HepG2 (cell line): ENCODE data around the gene CCDC86. TPM values are rescaled to one million over a fixed set of nuclear protein-coding genes. Genes with fewer than 3 reads are reported as not detected.

ENCODE experiments used
- ATAC-seq: fragments of 200-7000 bp; cut with Tn5 transposase; 3 replicates; pipeline ENCODE4 v1.9.1; 2020; ENCODE audit warnings: mild to moderate bottlenecking, moderate library complexity
- BruUV-seq: library from RNA; stranded (reverse); fragments of 400-500 nt; replicated peaks from 2 replicates; lab custom pipeline; 2021; lab: Mats Ljungman, UMichigan
- CTCF ChIA-PET: fragments of 300-600 bp; formaldehyde crosslinking; extraction: SDS; loops from one replicate; lab custom pipeline; 2021; ENCODE audit warnings: low total read pairs, inconsistent platforms, low intra/inter-chr PET ratio; lab: Yijun Ruan, JAX
- POLR2A ChIA-PET: fragments of 350-600 bp; sonication (Branson Sonifier 250); formaldehyde crosslinking; loops from one replicate; lab custom pipeline; 2020; ENCODE audit warnings: antibody characterized with exemption, inconsistent platforms; lab: Yijun Ruan, JAX
- DNase-seq: peaks from one replicate; pipeline ENCODE4 v3.0.0-alpha.2; 2015; ENCODE audit warnings: low spot score
- FAIRE-seq: peaks from 3 replicates; lab custom pipeline; 2011; peaks lifted over from hg19 to GRCh38; lab: Jason Lieb, UNC
- H2AFZ ChIP-seq: one replicate; pipeline ENCODE4 v1.6.1; 2011; ENCODE audit warnings: low read length, inconsistent platforms
- H3K27ac ChIP-seq: fragments of 300-600 bp; 3 replicates; pipeline ENCODE4 v1.8.0; 2011; ENCODE audit warnings: mixed run types, mild to moderate bottlenecking, mixed read lengths, low read length, inconsistent platforms; ENCODE audit not compliant: insufficient read depth; ENCODE audit errors: extremely low read length
- H3K27me3 ChIP-seq, 2 experiments: fragments of 200-600 bp in 1 of 2; 2 replicates in 1 of 2; 3 replicates in 1 of 2; pipeline versions ENCODE4 v1.6.0 to v1.8.0; 2011; ENCODE audit warnings: low read length in 2 of 2, mild to moderate bottlenecking in 2 of 2, moderate library complexity in 2 of 2, inconsistent platforms in 1 of 2; ENCODE audit not compliant: insufficient read depth in 2 of 2, control insufficient read depth in 1 of 2
- H3K36me3 ChIP-seq, 2 experiments: fragments of 200-600 bp in 1 of 2; replicated peaks in 1 of 2; 2 replicates in 1 of 2; 3 replicates in 1 of 2; pipeline versions ENCODE4 v1.5.1 to v1.8.0; 2011; ENCODE audit warnings: low read length in 2 of 2, inconsistent platforms in 1 of 2; ENCODE audit not compliant: insufficient read depth in 2 of 2, control insufficient read depth in 1 of 2
- H3K4me1 ChIP-seq: 2 replicates; pipeline ENCODE4 v1.5.1; 2012; ENCODE audit warnings: low read length, inconsistent platforms; ENCODE audit not compliant: insufficient read depth
- H3K4me2 ChIP-seq: 2 replicates; pipeline ENCODE4 v1.6.0; 2011; ENCODE audit warnings: low read depth, low read length, inconsistent platforms
- H3K4me3 ChIP-seq, 3 experiments: fragments of 200-600 bp in 1 of 3; sonication (generic), shearing (Covaris generic) in 1 of 3; replicated peaks in 1 of 3; 2 replicates each; pipeline ENCODE4 v1.5.1; 2011 to 2016; ENCODE audit warnings: low read length in 3 of 3, inconsistent platforms in 2 of 3, low read depth in 2 of 3, mild to moderate bottlenecking in 2 of 3, control low read depth in 1 of 3, mixed read lengths in 1 of 3; ENCODE audit not compliant: insufficient read depth in 1 of 3
- H3K79me2 ChIP-seq: one replicate; pipeline ENCODE4 v1.6.1; 2011; ENCODE audit warnings: low read length, inconsistent platforms; ENCODE audit not compliant: insufficient read depth
- H3K9ac ChIP-seq: 2 replicates; pipeline ENCODE4 v1.6.0; 2011; ENCODE audit warnings: mild to moderate bottlenecking, low read depth, low read length, inconsistent platforms; ENCODE audit not compliant: insufficient read depth
- H3K9me3 ChIP-seq: 2 replicates; pipeline ENCODE4 v1.5.1; 2012; ENCODE audit warnings: mild to moderate bottlenecking, low read length
- H4K20me1 ChIP-seq: 2 replicates; pipeline ENCODE4 v1.6.0; 2011; ENCODE audit warnings: inconsistent platforms, mild to moderate bottlenecking, low read length, moderate library complexity; ENCODE audit not compliant: insufficient read depth
- ELF1 ChIP-seq: sonication (generic); formaldehyde crosslinking; IDR thresholded peaks from 2 replicates; pipeline ENCODE4 v1.4.0; 2020; ENCODE audit warnings: missing genetic modification reagents
- HDAC6 ChIP-seq: fragments of 200-600 bp; sonication (generic); IDR thresholded peaks from 2 replicates; pipeline ENCODE4 v1.7.0; 2017; ENCODE audit warnings: mild to moderate bottlenecking, antibody characterized with exemption, low read length, low read depth
- IKZF4 ChIP-seq: sonication (generic); formaldehyde crosslinking; IDR thresholded peaks from 2 replicates; pipeline ENCODE4 v1.5.1; 2020; ENCODE audit warnings: borderline replicate concordance, mild to moderate bottlenecking, low read depth, missing genetic modification reagents; ENCODE audit errors: not compliant biosample characterization
- MBD4 ChIP-seq: IDR thresholded peaks from 2 replicates; pipeline ENCODE4 v1.6.1; 2012; ENCODE audit warnings: low read length, inconsistent platforms, borderline replicate concordance
- PAWR ChIP-seq: sonication (generic); formaldehyde crosslinking; IDR thresholded peaks from 2 replicates; pipeline ENCODE4 v1.4.0; 2020; ENCODE audit warnings: missing genetic modification reagents, mild to moderate bottlenecking, borderline replicate concordance
- RXRB ChIP-seq: IDR thresholded peaks from 2 replicates; pipeline ENCODE4 v1.6.1; 2016; ENCODE audit warnings: borderline replicate concordance, missing genetic modification reagents, missing compliant biosample characterization
- SAFB2 ChIP-seq: sonication (generic); formaldehyde crosslinking; IDR thresholded peaks from 2 replicates; pipeline ENCODE4 v1.5.1; 2020; ENCODE audit warnings: missing genetic modification reagents, low read depth, mild to moderate bottlenecking, borderline replicate concordance
- SMYD3 ChIP-seq: sonication (generic); formaldehyde crosslinking; IDR thresholded peaks from 2 replicates; pipeline ENCODE4 v1.8.1; 2023; ENCODE audit warnings: mild to moderate bottlenecking, missing genetic modification reagents
- SRY ChIP-seq: sonication (generic); formaldehyde crosslinking; IDR thresholded peaks from 2 replicates; pipeline ENCODE4 v1.8.0; 2022; ENCODE audit warnings: mild to moderate bottlenecking, missing genetic modification reagents
- TCF7 ChIP-seq: sonication (generic); IDR thresholded peaks from 2 replicates; pipeline ENCODE4 v1.6.1; 2016; ENCODE audit warnings: antibody characterized with exemption, low read depth
- ZFP90 ChIP-seq: sonication (generic); formaldehyde crosslinking; IDR thresholded peaks from 2 replicates; pipeline ENCODE4 v1.8.0; 2022; ENCODE audit warnings: missing genetic modification reagents, mild to moderate bottlenecking, inconsistent platforms, borderline replicate concordance
- ZNF205 ChIP-seq: IDR thresholded peaks from 2 replicates; pipeline ENCODE4 v1.6.1; 2018; ENCODE audit warnings: missing biosample characterization, missing genetic modification reagents
- ZNF232 ChIP-seq: sonication (generic); formaldehyde crosslinking; IDR thresholded peaks from 2 replicates; pipeline ENCODE4 v1.4.0; 2020; ENCODE audit warnings: missing genetic modification reagents, borderline replicate concordance
- ZNF720 ChIP-seq: sonication (generic); formaldehyde crosslinking; IDR thresholded peaks from 2 replicates; pipeline ENCODE4 v1.4.0; 2020; ENCODE audit warnings: missing genetic modification reagents
- ZNF768 ChIP-seq: sonication (generic); formaldehyde crosslinking; IDR thresholded peaks from 2 replicates; pipeline ENCODE4 v1.4.0; 2020; ENCODE audit warnings: missing genetic modification reagents
- ZNF788 ChIP-seq: sonication (generic); formaldehyde crosslinking; IDR thresholded peaks from 2 replicates; pipeline ENCODE4 v1.5.0; 2020; ENCODE audit warnings: mild to moderate bottlenecking, missing genetic modification reagents, borderline replicate concordance
- WGBS: methylation state at CpG from one replicate; pipeline ENCODE4 v1.1.6; 2017; ENCODE audit warnings: low lambda C conversion rate; 5-methylcytosine and 5-hydroxymethylcytosine counted together
- in situ Hi-C: cut with HindIII; loops from 2 replicates; pipeline ENCODE4 v1.10.0; 2017; ENCODE audit warnings: low pct_unique_long_range_greater_than_20kb; ENCODE audit not compliant: extremely low pct_ligation_motif_present
- intact Hi-C: fragments of 100-400 bp; cut with micrococcal nuclease; formaldehyde crosslinking; loops from one replicate; pipeline ENCODE4 v1.10.0; 2022; ENCODE audit not compliant: unreplicated experiment
- polyA plus RNA-seq, 8 experiments: library from polyadenylated mRNA; depleted of rRNA in 3 of 8; stranded (reverse) in 7 of 8; unstranded in 1 of 8; fragments of >200 nt; fragmentation: Illumina TruSeq in 4 of 8; extraction: Trizol in 4 of 8; gene quantifications; 2 replicates each; pipeline versions ENCODE4 v1.2.1 to v1.2.3, GENCODE V29; 2011 to 2016; ENCODE audit warnings: low read depth in 4 of 8, missing spikeins in 1 of 8, mixed read lengths in 1 of 8; ENCODE audit not compliant: insufficient read depth in 1 of 8
- total RNA-seq, 5 experiments: library from RNA; depleted of rRNA; stranded (reverse); fragments of >200 nt; fragmentation: Illumina TruSeq; extraction: Trizol; gene quantifications; 2 replicates each; pipeline ENCODE4 v1.2.3, GENCODE V29; 2016; ENCODE audit warnings: low read depth in 1 of 5
- TF ChIP-seq, protein P1 (sequence below): sonication (generic); formaldehyde crosslinking; IDR thresholded peaks from 2 replicates; pipeline ENCODE4 v1.4.0; 2020; ENCODE audit warnings: missing genetic modification reagents, mild to moderate bottlenecking, borderline replicate concordance
- TF ChIP-seq, protein P2 (sequence below): sonication (generic); formaldehyde crosslinking; IDR thresholded peaks from 2 replicates; pipeline ENCODE4 v1.4.0; 2020; ENCODE audit warnings: missing genetic modification reagents

Gene CCDC86
- total and polyA plus RNA-seq, 2 of the 13 experiments (the other 11 are each of a cell fraction or from before 2014, with no cell fraction given), result 33.8 to 37.6 TPM

DNA sequence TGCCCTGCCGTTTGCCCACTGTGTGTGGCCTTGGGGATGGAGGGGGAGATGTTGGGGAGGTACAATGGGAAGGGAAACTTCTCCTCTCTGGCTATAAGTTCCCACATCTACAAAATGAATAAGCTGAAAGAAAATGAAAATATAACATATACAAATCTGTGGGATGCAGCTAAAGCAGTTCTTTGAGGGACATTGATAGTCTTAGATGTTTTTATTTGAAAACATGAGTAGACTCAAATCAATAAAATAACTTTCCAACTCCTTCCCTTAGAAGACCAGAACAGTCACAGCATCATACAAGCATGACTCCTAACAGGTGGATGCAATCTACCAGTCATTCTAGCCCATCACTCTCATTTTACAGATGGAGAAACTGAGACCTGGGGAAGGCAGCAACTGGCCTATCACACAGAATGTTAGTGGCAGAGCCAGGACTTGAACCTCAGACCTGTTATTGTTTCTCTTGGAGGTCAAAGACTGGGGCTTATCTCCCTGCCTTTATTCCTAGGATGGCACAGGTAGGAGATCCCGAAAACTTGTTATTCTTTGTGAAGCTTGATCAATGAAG is 25.2 kb upstream of the CCDC86 start:
- peaks cover 3 to 19% of the 10 kb centered on the region in 2 experiments; a peak in 3 of 5 replicates for H3K27me3 ChIP-seq
- FAIRE-seq (no peak), DNase-seq (no peak), ATAC-seq (no peak)
- H3K4me3 ChIP-seq, result no peak overlapping the region
- ChIA-PET CTCF (no interaction called here), POLR2A (no interaction called here)
- H3K9ac ChIP-seq, result no peak overlapping the region
- no TSS peak for BruUV-seq
- no peaks in the 10 kb centered on the region for H3K36me3 ChIP-seq
- 6% methylated on average over 2 of the region's 2 CpGs for WGBS
- H3K9me3 ChIP-seq, result peaks cover 11% of the 10 kb centered on the region
- no peak overlapping the region for H3K27ac ChIP-seq
- peaks cover 7% of the 10 kb centered on the region for H3K4me1 ChIP-seq
- H4K20me1 ChIP-seq, result no peaks in the 10 kb centered on the region
- intact Hi-C loops (no loop called here), in situ Hi-C loops (no loop called here)
- no peak for TF ChIP-seq MBD4
- no peak for TF ChIP-seq ZNF768
- TF ChIP-seq ZFP90 (CRISPR knock-in tag), result peak; percentile 99
- H2AFZ ChIP-seq, result no peak overlapping the region
- no peaks in the 10 kb centered on the region for H3K79me2 ChIP-seq
- no peak overlapping the region for H3K4me2 ChIP-seq

DNA sequence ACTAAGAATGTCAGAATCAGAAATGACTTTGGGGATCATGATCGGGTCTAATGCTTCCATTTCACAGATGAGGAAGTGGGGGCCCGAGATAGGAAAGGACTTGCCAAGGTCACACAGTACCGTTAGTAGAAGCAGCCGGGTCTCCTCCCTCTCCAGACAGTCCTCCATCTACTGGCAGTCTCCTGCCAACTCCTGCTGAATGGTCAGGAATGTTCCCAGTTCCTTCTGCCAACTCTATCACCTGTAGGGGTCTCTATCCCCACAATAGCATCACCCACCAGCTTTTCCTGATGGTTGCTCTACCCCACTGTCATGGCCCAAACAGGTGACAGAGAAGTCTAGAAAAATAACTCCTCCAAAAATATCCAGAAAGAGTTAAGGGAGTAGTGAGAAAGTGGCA is 23.9 kb upstream of the CCDC86 start:
- ChIA-PET POLR2A (no interaction called here), CTCF (no interaction called here)
- Histone ChIP-seq H4K20me1 (no peaks in the 10 kb centered on the region), H2AFZ (no peak overlapping the region), H3K4me2 (no peak overlapping the region), H3K36me3 (no peaks in the 10 kb centered on the region), H3K9ac (no peak overlapping the region), H3K4me3 (no peak overlapping the region), H3K79me2 (no peaks in the 10 kb centered on the region), H3K9me3 (peaks cover 11% of the 10 kb centered on the region), H3K27ac (no peak overlapping the region), H3K4me1 (peaks cover 7% of the 10 kb centered on the region), H3K27me3 (peaks cover 3 to 19% of the 10 kb centered on the region in 2 experiments; a peak in 3 of 5 replicates)
- intact Hi-C loops (no loop called here), in situ Hi-C loops (no loop called here)
- no peak for DNase-seq
- ATAC-seq, result no peak
- no peak for FAIRE-seq
- whole genome bisulfite sequencing, result 2% methylated on average over 4 of the region's 4 CpGs
- BruUV-seq, result no TSS peak
- TF ChIP-seq RXRB (CRISPR knock-in tag) (no peak), SMYD3 (CRISPR knock-in tag) (no peak), TCF7 (no peak), ZNF205 (CRISPR knock-in tag) (no peak), ZNF720 (CRISPR knock-in tag) (no peak), SAFB2 (no peak), ZNF788 (no peak), ELF1 (CRISPR knock-in tag) (no peak), ZNF232 (CRISPR knock-in tag) (no peak), IKZF4 (CRISPR knock-in tag) (no peak), SRY (no peak), HDAC6 (no peak), PAWR (CRISPR knock-in tag) (no peak)
- TF ChIP-seq, protein P1, sequence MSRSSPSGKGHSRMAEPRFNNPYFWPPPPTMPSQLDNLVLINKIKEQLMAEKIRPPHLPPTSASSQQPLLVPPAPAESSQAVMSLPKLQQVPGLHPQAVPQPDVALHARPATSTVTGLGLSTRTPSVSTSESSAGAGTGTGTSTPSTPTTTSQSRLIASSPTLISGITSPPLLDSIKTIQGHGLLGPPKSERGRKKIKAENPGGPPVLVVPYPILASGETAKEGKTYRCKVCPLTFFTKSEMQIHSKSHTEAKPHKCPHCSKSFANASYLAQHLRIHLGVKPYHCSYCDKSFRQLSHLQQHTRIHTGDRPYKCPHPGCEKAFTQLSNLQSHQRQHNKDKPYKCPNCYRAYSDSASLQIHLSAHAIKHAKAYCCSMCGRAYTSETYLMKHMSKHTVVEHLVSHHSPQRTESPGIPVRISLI (CRISPR knock-in tag), result no peak
- TF ChIP-seq, protein P2, sequence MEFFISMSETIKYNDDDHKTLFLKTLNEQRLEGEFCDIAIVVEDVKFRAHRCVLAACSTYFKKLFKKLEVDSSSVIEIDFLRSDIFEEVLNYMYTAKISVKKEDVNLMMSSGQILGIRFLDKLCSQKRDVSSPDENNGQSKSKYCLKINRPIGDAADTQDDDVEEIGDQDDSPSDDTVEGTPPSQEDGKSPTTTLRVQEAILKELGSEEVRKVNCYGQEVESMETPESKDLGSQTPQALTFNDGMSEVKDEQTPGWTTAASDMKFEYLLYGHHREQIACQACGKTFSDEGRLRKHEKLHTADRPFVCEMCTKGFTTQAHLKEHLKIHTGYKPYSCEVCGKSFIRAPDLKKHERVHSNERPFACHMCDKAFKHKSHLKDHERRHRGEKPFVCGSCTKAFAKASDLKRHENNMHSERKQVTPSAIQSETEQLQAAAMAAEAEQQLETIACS (CRISPR knock-in tag), result no peak
